Upper lobe of right lung (tissue), 1 donor: Measurements from ENCODE around the gene PSMC3IP. TPM values are rescaled to one million over a fixed set of nuclear protein-coding genes. Genes with fewer than 3 reads are reported as not detected.

Source experiments
- ATAC-seq: fragments of 200-7000 bp; cut with Tn5 transposase; one replicate; pipeline ENCODE4 v1.9.1; 2020; ENCODE audit warnings: mild to moderate bottlenecking, moderate library complexity
- DNase-seq: peaks from one replicate; pipeline ENCODE4 v3.0.0-alpha.2; 2020
- H3K27ac ChIP-seq: fragments of 200-600 bp; one replicate; pipeline ENCODE4 v1.8.0; 2022
- H3K27me3 ChIP-seq: fragments of 200-600 bp; one replicate; pipeline ENCODE4 v1.8.0; 2022; ENCODE audit warnings: mild to moderate bottlenecking
- H3K36me3 ChIP-seq: fragments of 200-600 bp; one replicate; pipeline ENCODE4 v1.8.0; 2022
- H3K4me1 ChIP-seq: fragments of 200-600 bp; one replicate; pipeline ENCODE4 v1.8.0; 2022
- H3K4me3 ChIP-seq: fragments of 200-600 bp; one replicate; pipeline ENCODE4 v1.8.0; 2022; ENCODE audit warnings: mild to moderate bottlenecking
- H3K9me3 ChIP-seq: fragments of 200-600 bp; one replicate; pipeline ENCODE4 v1.8.0; 2022
- CTCF ChIP-seq: fragments of 200-600 bp; IDR thresholded peaks from one replicate; pipeline ENCODE4 v1.8.0; 2022; ENCODE audit warnings: antibody characterized with exemption
- intact Hi-C: fragments of 100-400 bp; cut with DNase I; formaldehyde crosslinking; loops from one replicate; pipeline ENCODE4 v1.11.0; 2022
- total RNA-seq: library from RNA; stranded (reverse); fragmentation: NEBNext Ultra II Directional; extraction: Animal tissue kit (Norgen Biotek cat#: 25700); gene quantifications from one replicate; pipeline ENCODE4 v1.2.1, GENCODE V29; 2021
- donor health status: DM: no; HTN: yes; CAD: no; lungs with severe emphysema.

The PSMC3IP gene
- total RNA-seq, 1 donor from 2014 or later = 4.2 TPM

DNA sequence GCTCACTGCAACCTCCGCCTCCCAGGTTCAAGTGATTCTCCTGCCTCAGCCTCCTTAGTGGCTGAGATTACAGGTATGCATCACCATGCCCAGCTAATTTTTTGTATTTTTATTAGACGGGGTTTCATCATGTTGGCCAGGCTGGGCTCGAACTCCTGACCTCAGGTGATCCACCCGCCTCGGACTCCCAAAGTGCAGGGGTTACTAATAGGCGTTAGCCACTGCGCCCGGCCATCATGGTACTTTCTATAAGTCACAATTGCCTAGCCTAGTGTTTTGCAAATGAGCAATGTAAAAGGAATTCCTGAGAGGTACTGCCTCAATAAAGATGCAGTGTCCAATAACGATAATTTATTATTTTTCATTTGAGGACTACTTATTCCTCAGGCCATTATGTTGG, 13.9 kb upstream of the PSMC3IP start:
- ATAC-seq (no peak), DNase-seq (peak; percentile 13)
- no peak overlapping the region for H3K27ac ChIP-seq
- peaks cover 72% of the 10 kb centered on the region for H3K36me3 ChIP-seq
- TF ChIP-seq CTCF = no peak
- peaks cover 5% of the 10 kb centered on the region for H3K4me1 ChIP-seq
- no peaks in the 10 kb centered on the region for H3K27me3 ChIP-seq
- intact Hi-C loops = no loop called here
- H3K4me3 ChIP-seq = no peak overlapping the region
- H3K9me3 ChIP-seq = no peaks in the 10 kb centered on the region

DNA sequence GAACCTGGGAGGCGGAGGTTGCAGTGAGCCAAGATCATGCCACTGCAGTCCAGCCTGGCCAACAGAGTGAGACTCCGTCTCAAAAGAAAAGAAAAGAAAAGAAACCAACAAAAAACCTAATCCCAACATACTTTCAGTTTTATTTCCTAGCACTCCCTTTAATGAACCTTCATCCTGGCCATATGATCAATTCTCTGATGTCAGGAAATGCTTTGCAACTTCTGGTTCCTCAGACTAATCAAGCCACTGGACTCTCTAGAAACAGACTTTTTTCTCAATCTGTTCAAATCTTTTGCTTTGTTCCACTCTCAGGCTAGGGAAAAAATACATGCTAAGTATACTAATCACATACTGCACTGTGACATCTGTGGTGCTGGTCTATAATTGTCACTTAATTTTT, 13.4 kb upstream of the PSMC3IP start:
- DNase-seq (no peak), ATAC-seq (no peak)
- Histone ChIP-seq H3K27me3 (no peaks in the 10 kb centered on the region), H3K36me3 (peaks cover 77% of the 10 kb centered on the region), H3K27ac (no peak overlapping the region), H3K9me3 (no peaks in the 10 kb centered on the region), H3K4me3 (no peak overlapping the region), H3K4me1 (peaks cover 7% of the 10 kb centered on the region)
- TF ChIP-seq CTCF = no peak
- intact Hi-C loops = no loop called here

DNA sequence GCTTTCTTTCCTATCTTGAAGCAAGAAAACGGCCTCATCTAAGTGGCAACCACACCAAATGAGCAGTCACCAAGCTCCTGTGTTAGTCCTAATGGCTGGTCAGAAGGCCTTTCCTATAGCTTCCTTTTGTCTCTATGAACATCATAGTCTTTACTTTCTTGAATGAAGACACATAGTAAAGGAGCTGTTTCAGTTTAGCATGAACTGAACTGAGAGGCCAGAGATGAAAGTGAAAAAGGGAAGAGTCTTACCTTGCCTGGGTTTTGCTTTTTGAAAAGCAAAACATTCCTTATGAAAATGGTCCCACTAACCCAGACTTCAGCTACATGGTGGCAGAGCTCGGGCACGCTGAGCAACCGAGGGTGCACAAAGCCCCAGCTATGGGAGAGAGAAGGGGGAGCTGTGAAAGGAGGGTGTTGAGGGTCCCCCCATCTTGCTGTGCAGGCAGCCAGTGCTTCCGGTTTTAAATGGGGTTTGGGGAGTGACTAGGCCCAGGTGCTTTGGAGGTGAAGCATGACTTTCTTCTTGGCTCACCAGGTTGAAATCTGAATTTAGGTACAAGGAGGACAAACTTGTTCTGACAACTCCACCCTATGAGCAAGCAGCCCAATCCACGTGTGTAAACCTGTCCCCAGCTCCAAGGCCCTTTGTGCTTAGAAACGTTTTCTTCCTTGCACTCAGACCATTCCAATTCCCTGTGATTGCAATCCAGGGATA, 9.1 kb upstream of the PSMC3IP start:
- peaks cover 100% of the 10 kb centered on the region for H3K36me3 ChIP-seq
- H3K4me3 ChIP-seq = no peak overlapping the region
- no peak for TF ChIP-seq CTCF
- no peaks in the 10 kb centered on the region for H3K9me3 ChIP-seq
- peaks cover 17% of the 10 kb centered on the region for H3K4me1 ChIP-seq
- peak; percentile 39 for DNase-seq
- H3K27ac ChIP-seq = no peak overlapping the region
- H3K27me3 ChIP-seq = no peaks in the 10 kb centered on the region
- intact Hi-C loops = no loop called here
- no peak for ATAC-seq

GRCh38 chr17:42585353-42585752, 7.8 kb upstream of the PSMC3IP start:
- Histone ChIP-seq H3K36me3 (peaks cover 100% of the 10 kb centered on the region), H3K27me3 (no peaks in the 10 kb centered on the region), H3K9me3 (no peaks in the 10 kb centered on the region), H3K4me1 (peaks cover 17% of the 10 kb centered on the region), H3K27ac (peak overlapping the region; percentile 47), H3K4me3 (no peak overlapping the region)
- no peak for DNase-seq
- intact Hi-C loops = no loop called here
- peak; percentile 86 for ATAC-seq
- TF ChIP-seq CTCF = no peak

DNA sequence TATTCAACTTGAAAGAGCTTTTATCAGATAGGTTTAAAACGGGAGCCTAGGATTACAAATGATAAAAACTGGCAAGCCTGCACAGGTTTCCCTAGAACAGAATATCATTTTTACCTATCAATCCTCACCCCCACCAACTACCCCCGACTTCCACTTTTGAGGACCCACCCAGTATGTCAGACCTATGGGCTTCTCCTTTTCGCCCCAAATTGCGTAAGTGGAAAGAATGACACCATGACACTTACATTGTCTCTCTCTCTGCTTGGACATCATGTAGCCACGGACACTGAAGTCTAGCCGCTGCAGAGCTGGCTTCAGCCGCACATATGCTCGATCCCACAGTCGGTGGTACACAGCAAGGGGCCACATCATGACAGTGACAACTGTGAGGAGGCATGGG, 7.4 kb upstream of the PSMC3IP start:
- H3K4me1 ChIP-seq = peaks cover 17% of the 10 kb centered on the region
- no peak overlapping the region for H3K4me3 ChIP-seq
- no peaks in the 10 kb centered on the region for H3K27me3 ChIP-seq
- no peak for TF ChIP-seq CTCF
- peak overlapping the region; percentile 47 for H3K27ac ChIP-seq
- intact Hi-C loops = no loop called here
- H3K9me3 ChIP-seq = no peaks in the 10 kb centered on the region
- DNase-seq (no peak), ATAC-seq (peak; percentile 67)
- peaks cover 100% of the 10 kb centered on the region for H3K36me3 ChIP-seq
